Prostate gland (tissue), 2 donors: ENCODE measurements around the gene NES.

ENCODE experiments used
- POLR2A ChIP-seq: fragments of 450-650 bp; IDR thresholded peaks from one replicate; pipeline ENCODE4 v1.6.1; 2016; ENCODE audit warnings: antibody characterized with exemption, mild to moderate bottlenecking
- POLR2AphosphoS5 ChIP-seq: sonication (generic); formaldehyde crosslinking; IDR thresholded peaks from one replicate; pipeline ENCODE4 v1.6.1; 2017; ENCODE audit warnings: antibody characterized with exemption
- TF ChIP-seq, protein P1 (sequence below), 4 experiments: fragments of 200-600 bp in 2 of 4; fragments of 450-650 bp in 2 of 4; sonication (generic) in 2 of 4; IDR thresholded peaks; 1 replicate in 3 of 4; 2 replicates in 1 of 4; pipeline ENCODE4 v1.5.1; 2016 to 2019; ENCODE audit warnings: antibody characterized with exemption in 4 of 4, mild to moderate bottlenecking in 2 of 4, moderate library complexity in 2 of 4

DNA sequence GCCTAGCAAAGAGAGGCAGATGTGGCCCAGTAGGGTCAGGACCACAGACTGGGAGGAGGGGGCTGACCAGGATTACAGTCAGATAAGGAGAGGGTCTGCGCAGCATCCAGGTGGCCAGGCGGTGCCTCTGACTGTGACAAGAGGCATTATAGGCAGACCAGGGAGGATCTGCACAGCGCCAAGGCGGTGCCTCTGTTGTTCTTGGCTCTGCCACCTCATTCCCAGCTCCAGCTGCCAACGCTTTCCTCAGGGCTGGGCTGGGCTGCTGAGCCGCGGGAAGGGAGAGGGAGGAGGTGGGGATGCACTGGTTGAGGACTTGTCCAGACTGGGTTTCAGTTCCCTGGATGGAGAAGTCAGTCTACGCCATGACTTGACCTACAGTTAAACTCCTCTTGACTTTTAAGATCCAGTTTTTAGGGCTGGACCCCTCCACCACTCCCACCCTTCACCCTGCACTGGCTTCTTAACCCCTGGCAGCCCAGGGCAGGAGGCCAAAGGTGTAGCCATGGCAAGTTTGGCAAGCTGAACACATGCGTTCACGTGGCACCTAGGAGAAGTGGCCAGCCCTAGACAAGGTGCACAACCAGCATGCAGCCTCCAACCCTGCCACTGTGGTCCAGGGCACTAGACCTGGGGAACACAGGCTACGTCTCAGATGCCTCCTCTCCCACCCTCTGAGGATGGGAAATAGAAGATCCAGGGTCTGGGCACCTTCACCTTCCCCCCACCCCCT lies 32.7 kb upstream of the NES start:
- TF ChIP-seq POLR2A (no peak), POLR2AphosphoS5 (peak; percentile 87)
- TF ChIP-seq, protein P1, sequence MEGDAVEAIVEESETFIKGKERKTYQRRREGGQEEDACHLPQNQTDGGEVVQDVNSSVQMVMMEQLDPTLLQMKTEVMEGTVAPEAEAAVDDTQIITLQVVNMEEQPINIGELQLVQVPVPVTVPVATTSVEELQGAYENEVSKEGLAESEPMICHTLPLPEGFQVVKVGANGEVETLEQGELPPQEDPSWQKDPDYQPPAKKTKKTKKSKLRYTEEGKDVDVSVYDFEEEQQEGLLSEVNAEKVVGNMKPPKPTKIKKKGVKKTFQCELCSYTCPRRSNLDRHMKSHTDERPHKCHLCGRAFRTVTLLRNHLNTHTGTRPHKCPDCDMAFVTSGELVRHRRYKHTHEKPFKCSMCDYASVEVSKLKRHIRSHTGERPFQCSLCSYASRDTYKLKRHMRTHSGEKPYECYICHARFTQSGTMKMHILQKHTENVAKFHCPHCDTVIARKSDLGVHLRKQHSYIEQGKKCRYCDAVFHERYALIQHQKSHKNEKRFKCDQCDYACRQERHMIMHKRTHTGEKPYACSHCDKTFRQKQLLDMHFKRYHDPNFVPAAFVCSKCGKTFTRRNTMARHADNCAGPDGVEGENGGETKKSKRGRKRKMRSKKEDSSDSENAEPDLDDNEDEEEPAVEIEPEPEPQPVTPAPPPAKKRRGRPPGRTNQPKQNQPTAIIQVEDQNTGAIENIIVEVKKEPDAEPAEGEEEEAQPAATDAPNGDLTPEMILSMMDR (IDR thresholded peaks at IDR 0.05): no peak
